Measurements from ENCODE around the gene ITPR2.
"Not testable (repeated sequence)": the region's sequence is repeated elsewhere in the genome, so short reads cannot be mapped to it uniquely, and the experiment has no call there.

Gene ITPR2

GRCh38 chr12:26775991-26776390 lies 57.0 kb downstream of the ITPR2 start:
- Mint-ChIP-seq H3K9me3 (peaks cover 39% of the 10 kb centered on the region), H3K36me3 (ENCODE audit: low read depth) (peaks cover 50% of the 10 kb centered on the region)
- H3K27ac Mint-ChIP-seq; H3K4me1 Mint-ChIP-seq (ENCODE audit: low read depth); H3K4me3 Mint-ChIP-seq; H3K27me3 Mint-ChIP-seq (ENCODE audit: low read depth): not testable (repeated sequence)

- no peak overlapping the region for H3K4me3 Mint-ChIP-seq
- H3K4me1 Mint-ChIP-seq (ENCODE audit: low read depth), result peaks cover 20% of the 10 kb centered on the region
- H3K36me3 Mint-ChIP-seq (ENCODE audit: low read depth), result peaks cover 36% of the 10 kb centered on the region
- no peaks in the 10 kb centered on the region for H3K27me3 Mint-ChIP-seq (ENCODE audit: low read depth)
- no peak overlapping the region for H3K27ac Mint-ChIP-seq
- peaks cover 26% of the 10 kb centered on the region for H3K9me3 Mint-ChIP-seq
Measured at GRCh38 chr12:26773313-26774104, 59.5 kb downstream of the ITPR2 start.

DNA sequence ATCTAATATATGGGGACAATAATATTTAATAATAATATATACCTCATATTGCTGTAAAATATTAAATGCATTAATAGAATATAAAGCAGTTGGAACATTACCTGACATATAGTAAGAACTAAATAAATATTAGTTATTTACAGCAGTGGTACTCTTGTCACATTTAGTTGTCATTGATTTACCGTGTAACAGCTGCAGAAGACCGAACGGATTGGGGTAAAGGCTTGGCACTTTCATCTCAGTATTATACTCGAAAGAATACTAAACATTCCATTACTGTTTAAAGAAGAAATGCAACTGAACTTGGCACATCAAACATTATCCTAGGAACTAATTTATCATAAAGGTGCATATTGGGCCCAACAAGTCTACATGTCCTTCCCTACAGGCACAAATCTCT lies 61.1 kb downstream of the ITPR2 start:
- Mint-ChIP-seq H3K27ac (no peak overlapping the region), H3K4me3 (no peak overlapping the region), H3K27me3 (ENCODE audit: low read depth) (no peaks in the 10 kb centered on the region), H3K4me1 (ENCODE audit: low read depth) (peaks cover 23% of the 10 kb centered on the region), H3K9me3 (peaks cover 10% of the 10 kb centered on the region), H3K36me3 (ENCODE audit: low read depth) (peaks cover 26% of the 10 kb centered on the region)

GRCh38 chr12:26770239-26771070 lies 62.5 kb downstream of the ITPR2 start:
- Mint-ChIP-seq H3K27ac (no peak overlapping the region), H3K9me3 (no peaks in the 10 kb centered on the region), H3K4me1 (ENCODE audit: low read depth) (peaks cover 23% of the 10 kb centered on the region), H3K36me3 (ENCODE audit: low read depth) (peaks cover 22% of the 10 kb centered on the region), H3K27me3 (ENCODE audit: low read depth) (no peaks in the 10 kb centered on the region), H3K4me3 (no peak overlapping the region)

DNA sequence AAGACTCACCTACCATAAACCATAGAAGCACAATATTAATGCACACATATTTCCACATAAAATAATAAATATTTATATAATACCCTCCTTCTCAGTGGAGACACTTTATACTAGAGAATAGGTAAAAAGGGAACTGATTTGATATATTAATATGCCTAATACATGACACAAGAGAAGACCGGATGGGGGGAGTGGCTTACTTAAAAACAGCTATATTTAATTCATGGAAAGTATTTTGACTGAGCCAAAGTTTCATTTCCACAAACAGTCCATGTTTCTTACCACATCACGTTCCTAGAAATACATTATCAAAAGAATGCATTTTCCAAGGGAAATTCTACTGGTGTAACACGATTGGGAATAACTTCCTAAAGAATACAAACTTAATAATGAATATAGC lies 63.4 kb downstream of the ITPR2 start:
- peaks cover 15% of the 10 kb centered on the region for H3K36me3 Mint-ChIP-seq (ENCODE audit: low read depth)
- H3K27me3 Mint-ChIP-seq (ENCODE audit: low read depth), result no peaks in the 10 kb centered on the region
- no peak overlapping the region for H3K4me3 Mint-ChIP-seq
- H3K27ac Mint-ChIP-seq, result no peak overlapping the region
- no peaks in the 10 kb centered on the region for H3K9me3 Mint-ChIP-seq
- H3K4me1 Mint-ChIP-seq (ENCODE audit: low read depth), result peaks cover 22% of the 10 kb centered on the region

DNA sequence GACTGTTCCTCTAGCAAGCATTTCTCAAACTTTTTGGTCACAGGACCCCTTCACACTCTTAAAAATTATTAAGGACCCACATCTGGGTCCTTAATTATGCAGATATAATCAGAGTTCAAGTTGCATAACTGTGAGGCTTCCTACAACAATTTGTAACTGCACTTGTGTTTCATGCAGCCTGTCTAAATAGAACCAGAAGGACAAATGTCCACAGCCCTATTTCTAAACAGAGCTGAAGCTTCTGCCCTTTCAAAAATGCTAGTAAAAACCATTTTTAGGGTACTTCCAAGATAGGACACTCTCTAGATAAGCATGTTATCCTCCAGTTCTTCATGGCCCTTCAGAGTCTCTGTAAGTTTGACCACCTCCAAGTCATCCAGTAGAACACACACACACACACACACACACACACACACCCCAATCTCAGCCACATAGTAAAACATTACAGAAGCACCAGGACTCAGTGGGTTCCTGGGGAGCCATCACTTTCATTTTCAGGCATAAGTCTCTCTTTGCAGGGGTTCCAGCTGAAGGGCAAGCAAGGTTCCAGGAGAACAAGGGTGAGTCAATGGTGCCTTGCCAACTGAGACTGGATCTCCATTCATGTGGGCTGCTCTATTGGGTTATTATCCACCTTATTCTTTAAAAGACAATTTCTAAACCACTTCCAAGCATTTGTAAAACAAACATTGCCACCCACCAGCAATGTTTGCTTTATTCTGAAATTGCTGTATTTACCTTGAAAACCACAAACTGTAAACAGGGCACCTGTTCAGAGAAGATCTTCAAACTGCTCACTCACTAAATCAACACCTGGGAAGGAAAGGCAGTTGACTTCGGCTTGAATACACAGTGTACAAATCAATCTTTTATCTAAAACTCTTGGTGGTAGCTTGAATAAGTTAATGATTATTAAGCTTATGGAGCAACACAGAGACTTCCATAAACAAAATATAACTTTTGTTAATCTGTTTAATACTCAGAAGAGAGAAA lies 64.1 kb downstream of the ITPR2 start:
- peaks cover 2% of the 10 kb centered on the region for H3K9me3 Mint-ChIP-seq
- no peaks in the 10 kb centered on the region for H3K27me3 Mint-ChIP-seq (ENCODE audit: low read depth)
- no peak overlapping the region for H3K27ac Mint-ChIP-seq
- H3K36me3 Mint-ChIP-seq (ENCODE audit: low read depth), result peaks cover 15% of the 10 kb centered on the region
- no peak overlapping the region for H3K4me3 Mint-ChIP-seq
- H3K4me1 Mint-ChIP-seq (ENCODE audit: low read depth), result peaks cover 22% of the 10 kb centered on the region

DNA sequence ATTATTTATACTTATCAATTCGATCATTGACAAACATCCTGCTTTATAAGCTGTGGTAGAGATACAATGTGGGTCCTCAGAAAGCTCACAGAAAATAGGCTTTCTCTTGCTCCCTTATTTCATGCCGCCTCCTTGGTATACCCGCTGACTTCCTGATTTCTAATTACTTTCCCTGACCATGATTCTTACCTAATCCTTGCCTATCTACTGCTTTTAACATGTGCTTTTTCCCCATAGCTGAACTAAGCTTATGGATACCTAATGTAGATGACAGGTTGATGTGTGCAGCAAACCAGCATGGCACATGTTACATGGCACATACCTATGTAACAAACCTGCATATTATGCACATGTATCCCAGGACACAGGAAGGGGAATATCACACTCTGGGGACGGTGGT lies 65.1 kb downstream of the ITPR2 start:
- peaks cover 6% of the 10 kb centered on the region for H3K9me3 Mint-ChIP-seq
- peaks cover 12% of the 10 kb centered on the region for H3K36me3 Mint-ChIP-seq (ENCODE audit: low read depth)
- H3K27ac Mint-ChIP-seq, result no peak overlapping the region
- H3K27me3 Mint-ChIP-seq (ENCODE audit: low read depth), result no peaks in the 10 kb centered on the region
- H3K4me1 Mint-ChIP-seq (ENCODE audit: low read depth), result peaks cover 18% of the 10 kb centered on the region
- no peak overlapping the region for H3K4me3 Mint-ChIP-seq

DNA sequence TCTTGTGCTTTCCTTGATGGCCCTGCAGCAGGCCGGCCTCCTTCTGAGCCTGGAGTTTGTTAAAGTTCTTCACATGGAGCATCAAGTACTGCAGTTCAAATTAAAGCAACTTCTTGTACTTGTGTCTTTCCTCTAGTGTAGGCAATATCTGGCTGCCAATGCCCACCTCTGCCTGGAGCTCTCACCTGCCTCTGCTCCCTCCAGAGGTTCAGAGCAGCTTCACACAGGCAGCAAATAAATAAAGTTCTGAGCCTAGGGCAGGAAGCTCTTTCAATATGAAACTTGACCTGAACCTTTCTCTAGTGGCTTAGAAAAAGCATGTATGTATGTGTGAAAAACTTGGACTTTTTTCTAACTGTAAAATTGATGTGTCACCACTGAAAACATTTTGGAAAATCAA lies 65.9 kb downstream of the ITPR2 start:
- H3K9me3 Mint-ChIP-seq, result peaks cover 9% of the 10 kb centered on the region
- H3K4me1 Mint-ChIP-seq (ENCODE audit: low read depth), result peaks cover 18% of the 10 kb centered on the region
- H3K4me3 Mint-ChIP-seq, result no peak overlapping the region
- H3K27me3 Mint-ChIP-seq (ENCODE audit: low read depth), result no peaks in the 10 kb centered on the region
- no peak overlapping the region for H3K27ac Mint-ChIP-seq
- H3K36me3 Mint-ChIP-seq (ENCODE audit: low read depth), result peaks cover 12% of the 10 kb centered on the region

- peaks cover 26% of the 10 kb centered on the region for H3K36me3 Mint-ChIP-seq (ENCODE audit: low read depth)
- no peaks in the 10 kb centered on the region for H3K27me3 Mint-ChIP-seq (ENCODE audit: low read depth)
- H3K4me1 Mint-ChIP-seq (ENCODE audit: low read depth), result no peaks in the 10 kb centered on the region
- no peak overlapping the region for H3K27ac Mint-ChIP-seq
- H3K9me3 Mint-ChIP-seq, result peaks cover 51% of the 10 kb centered on the region
- H3K4me3 Mint-ChIP-seq, result no peak overlapping the region
Measured at GRCh38 chr12:26762186-26762585, 70.8 kb downstream of the ITPR2 start.

DNA sequence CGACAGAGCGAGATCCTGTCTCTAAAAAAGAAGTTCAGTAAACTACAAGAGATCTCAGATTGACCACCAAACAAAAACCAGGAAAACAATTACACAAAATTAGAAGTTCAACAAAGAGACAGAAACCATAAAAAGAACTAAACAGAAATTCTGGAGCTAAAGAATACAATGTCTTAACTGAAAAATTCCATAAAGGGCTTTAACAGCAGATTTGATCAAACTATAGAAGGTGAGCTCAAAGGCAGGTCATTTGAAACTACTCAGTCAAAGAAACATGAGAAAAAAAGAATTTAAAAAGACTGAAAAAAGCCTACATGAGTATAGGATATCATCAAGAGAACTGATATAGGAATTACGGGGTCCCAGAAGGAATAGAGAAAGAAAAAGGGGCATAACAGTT lies 71.2 kb downstream of the ITPR2 start:
- Mint-ChIP-seq H3K36me3 (ENCODE audit: low read depth) (peaks cover 24% of the 10 kb centered on the region), H3K9me3 (peaks cover 51% of the 10 kb centered on the region), H3K4me3 (no peak overlapping the region), H3K4me1 (ENCODE audit: low read depth) (no peaks in the 10 kb centered on the region), H3K27me3 (ENCODE audit: low read depth) (no peaks in the 10 kb centered on the region), H3K27ac (no peak overlapping the region)

GRCh38 chr12:26760657-26761293 lies 72.2 kb downstream of the ITPR2 start:
- H3K27ac Mint-ChIP-seq, result no peak overlapping the region
- no peaks in the 10 kb centered on the region for H3K27me3 Mint-ChIP-seq (ENCODE audit: low read depth)
- H3K9me3 Mint-ChIP-seq, result peaks cover 60% of the 10 kb centered on the region
- H3K4me1 Mint-ChIP-seq (ENCODE audit: low read depth), result no peaks in the 10 kb centered on the region
- no peak overlapping the region for H3K4me3 Mint-ChIP-seq
- peaks cover 20% of the 10 kb centered on the region for H3K36me3 Mint-ChIP-seq (ENCODE audit: low read depth)

DNA sequence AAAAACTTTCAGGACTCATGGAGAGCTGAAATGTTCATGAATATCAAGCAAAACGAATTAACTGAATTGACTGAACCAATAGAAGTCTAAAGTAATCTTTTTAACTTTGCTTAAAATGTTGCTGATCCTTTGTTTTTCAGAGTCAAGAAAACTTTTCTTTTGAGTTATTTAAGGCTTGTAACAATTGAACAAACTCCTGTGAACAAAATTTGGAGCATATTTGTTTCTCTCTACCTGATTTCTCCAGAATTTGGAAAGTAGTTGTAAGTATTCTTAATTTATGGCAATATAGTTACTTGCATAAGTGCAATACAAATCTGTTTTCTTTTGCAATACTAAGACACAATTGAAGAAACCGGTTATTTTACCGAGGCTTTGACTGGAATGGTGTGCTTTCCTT lies 77.6 kb downstream of the ITPR2 start:
- peaks cover 14% of the 10 kb centered on the region for H3K36me3 Mint-ChIP-seq (ENCODE audit: low read depth)
- H3K27ac Mint-ChIP-seq; H3K4me3 Mint-ChIP-seq; H3K4me1 Mint-ChIP-seq (ENCODE audit: low read depth); H3K27me3 Mint-ChIP-seq (ENCODE audit: low read depth): not testable (repeated sequence)
- H3K9me3 Mint-ChIP-seq, result peaks cover 57% of the 10 kb centered on the region

DNA sequence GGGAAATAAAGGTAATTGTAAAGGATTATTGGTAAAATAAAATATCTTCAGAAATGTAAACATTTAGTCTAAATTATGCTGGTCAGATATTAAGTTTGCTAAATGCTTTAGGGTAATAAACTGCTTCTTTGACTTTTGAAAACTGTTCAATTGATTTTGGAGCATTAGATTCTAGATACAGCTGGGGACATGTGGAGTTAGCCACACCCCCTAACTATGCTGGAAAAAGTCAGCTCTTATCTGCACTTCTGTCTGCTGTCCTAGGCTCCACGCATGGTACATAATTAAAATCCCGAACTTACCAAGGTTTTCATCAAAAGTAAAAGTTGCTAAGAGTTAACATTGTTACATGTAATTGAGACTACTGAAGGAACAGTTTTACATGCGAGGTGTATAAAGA lies 78.8 kb downstream of the ITPR2 start:
- H3K4me1 Mint-ChIP-seq (ENCODE audit: low read depth), result peaks cover 9% of the 10 kb centered on the region
- no peaks in the 10 kb centered on the region for H3K27me3 Mint-ChIP-seq (ENCODE audit: low read depth)
- H3K4me3 Mint-ChIP-seq, result no peak overlapping the region
- H3K9me3 Mint-ChIP-seq, result peaks cover 53% of the 10 kb centered on the region
- H3K27ac Mint-ChIP-seq, result no peak overlapping the region
- H3K36me3 Mint-ChIP-seq (ENCODE audit: low read depth), result peaks cover 11% of the 10 kb centered on the region

DNA sequence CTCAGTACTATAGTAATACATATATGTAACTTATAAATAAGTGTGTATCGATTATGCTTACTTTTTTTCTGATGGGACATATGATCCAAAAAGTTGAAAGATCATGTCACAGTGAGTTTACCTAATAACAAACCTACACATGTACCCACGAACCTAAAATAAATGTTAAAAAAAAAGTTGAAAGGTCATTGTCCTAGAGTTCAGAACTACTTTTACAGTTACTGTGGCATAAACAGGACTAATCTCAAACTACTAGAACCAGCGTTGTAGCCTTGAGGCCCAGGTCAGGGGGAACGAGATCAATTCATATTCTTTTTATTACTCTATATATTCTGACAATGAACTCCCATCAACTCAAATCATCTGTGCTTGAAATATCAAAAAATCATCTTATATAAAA lies 81.8 kb downstream of the ITPR2 start:
- peaks cover 30% of the 10 kb centered on the region for H3K4me1 Mint-ChIP-seq (ENCODE audit: low read depth)
- no peak overlapping the region for H3K4me3 Mint-ChIP-seq

More for the DNA sequence above, 81.8 kb downstream of the ITPR2 start:
- Mint-ChIP-seq H3K9me3 (peaks cover 27% of the 10 kb centered on the region), H3K36me3 (ENCODE audit: low read depth) (peaks cover 11% of the 10 kb centered on the region), H3K27me3 (ENCODE audit: low read depth) (no peaks in the 10 kb centered on the region), H3K27ac (no peak overlapping the region)
